ENCODE measurements around the gene DNM3.

GRCh38 chr1:171794085-171794484, 47.2 kb upstream of the DNM3 start:
- TF ChIP-seq CTCF (IDR thresholded peaks at IDR 0.05; ENCODE audit: low read length): no peak
- TF ChIP-seq EZH2 (optimal IDR thresholded peaks at IDR 0.05; ENCODE audit: low read depth, low read length): no peak
- no peak for TF ChIP-seq EZH2phosphoT487 (IDR thresholded peaks at IDR 0.05; ENCODE audit: low read length)
